ENCODE measurements around the gene SMIM33. TPM values are rescaled to one million over a fixed set of nuclear protein-coding genes. Genes with fewer than 3 reads are reported as not detected.

Gene SMIM33
- total and polyA plus RNA-seq, 10 of the 15 experiments (the other 5 are each of a cell fraction or from before 2014, with no cell fraction given), result 0.03 to 0.25 (median 0.07) TPM; not detected in 4

GRCh38 chr5:139439013-139439903, 31.5 kb upstream of the SMIM33 start, which contains the start of gene DNAJC18 (continued):
- TF ChIP-seq ZNF384 (IDR thresholded peaks at IDR 0.05; ENCODE audit: borderline replicate concordance, low read depth, low read length) (no peak), PML (IDR thresholded peaks at IDR 0.05; ENCODE audit: low read length) (peak; percentile 77; the same call in 1 of the 2 replicates), E2F8 (IDR thresholded peaks at IDR 0.05; ENCODE audit: low read depth, partially characterized antibody) (no peak), NFYB (IDR thresholded peaks at IDR 0.05; ENCODE audit: insufficient read depth, low read depth, low read length) (no peak), IKZF2 (IDR thresholded peaks at IDR 0.05) (peak in 1 of 2 experiments; percentile 68; a peak in 2 of 4 replicates), TCF7 (IDR thresholded peaks at IDR 0.05; ENCODE audit: borderline replicate concordance) (no peak), FOXK2 (IDR thresholded peaks at IDR 0.05) (no peak), SMAD5 (IDR thresholded peaks at IDR 0.05; ENCODE audit: low read depth) (peak; percentile 64; the same call in 1 of the 2 replicates), CTCF (IDR thresholded peaks at IDR 0.05 in 2 of 3, conservative IDR thresholded peaks at IDR 0.05 in 1 of 3; ENCODE audit: control insufficient read depth in 2 of 3, extremely low read depth in 1 of 3, insufficient read depth in 1 of 3, low read depth in 3 of 3, low read length in 3 of 3) (no peak), ZNF622 (IDR thresholded peaks at IDR 0.05) (no peak), TARDBP (IDR thresholded peaks at IDR 0.05; ENCODE audit: borderline replicate concordance) (no peak; the same call in 1 of the 2 replicates), REST (IDR thresholded peaks at IDR 0.05; ENCODE audit: low read depth, low read length) (no peak), RCOR1 (conservative IDR thresholded peaks at IDR 0.05; ENCODE audit: low read depth, low read length) (no peak), SIN3A (IDR thresholded peaks at IDR 0.05; ENCODE audit: low read depth, low read length) (no peak), MEF2B (IDR thresholded peaks at IDR 0.05; ENCODE audit: partially characterized antibody, poor library complexity, severe bottlenecking) (no peak), STAT1 (conservative IDR thresholded peaks at IDR 0.05) (peak; percentile 69; the same call in 1 of the 2 replicates), NFXL1 (IDR thresholded peaks at IDR 0.05; ENCODE audit: borderline replicate concordance) (no peak), WRNIP1 (IDR thresholded peaks at IDR 0.05; ENCODE audit: borderline replicate concordance, low read depth, low read length) (no peak), HDGF (IDR thresholded peaks at IDR 0.05) (peak; percentile 86; the same call in 1 of the 2 replicates), POLR2AphosphoS2 (IDR thresholded peaks at IDR 0.05; ENCODE audit: low read depth, low read length) (no peak), RAD21 (IDR thresholded peaks at IDR 0.05; ENCODE audit: insufficient read depth, low read depth, low read length) (0 out of 2 replicates have a peak, but pooled peaks have one; percentile 3), MTA3 (IDR thresholded peaks at IDR 0.05; ENCODE audit: borderline replicate concordance, low read length) (no peak)

Measured in GM12878 (cell line).